Thyroid gland (tissue), 4 donors: Measurements from ENCODE around the gene DLX4. TPM values are rescaled to one million over a fixed set of nuclear protein-coding genes. Genes with fewer than 3 reads are reported as not detected.

Experiments used
- DNase-seq, 2 donors: peaks; one replicate each; pipeline ENCODE4 v3.0.0-alpha.2; 2019
- H3K27ac ChIP-seq, 3 donors: fragments of 200-600 bp; sonication (generic); 1 replicate in 2 of 3; 2 replicates in 1 of 3; pipeline ENCODE4 v1.5.1; 2016 to 2019; ENCODE audit warnings: mild to moderate bottlenecking in 1 of 3, moderate library complexity in 1 of 3
- H3K27me3 ChIP-seq: fragments of 200-600 bp; sonication (generic); one replicate; pipeline ENCODE4 v1.5.1; 2019
- H3K36me3 ChIP-seq, 2 donors: fragments of 200-600 bp; sonication (generic); one replicate each; pipeline ENCODE4 v1.5.1; 2016 to 2019
- H3K4me1 ChIP-seq, 2 donors: fragments of 200-600 bp; sonication (generic); one replicate each; pipeline ENCODE4 v1.5.1; 2017 to 2019
- H3K4me3 ChIP-seq, 3 donors: fragments of 200-600 bp; sonication (generic); replicated peaks in 1 of 3; 1 replicate in 2 of 3; 2 replicates in 1 of 3; pipeline ENCODE4 v1.5.1; 2016; ENCODE audit warnings: mild to moderate bottlenecking in 1 of 3
- H3K9me3 ChIP-seq: fragments of 200-600 bp; sonication (generic); one replicate; pipeline ENCODE4 v1.5.1; 2017
- POLR2A ChIP-seq, 2 donors: fragments of 450-650 bp; IDR thresholded peaks; one replicate each; pipeline ENCODE4 v1.6.1; 2017; ENCODE audit warnings: antibody characterized with exemption in 2 of 2, mild to moderate bottlenecking in 2 of 2, moderate library complexity in 1 of 2
- WGBS, 2 donors: methylation state at CpG; one replicate each; pipeline ENCODE4 v1.1.5; 2017; 5-methylcytosine and 5-hydroxymethylcytosine counted together
- intact Hi-C: fragments of 100-400 bp; cut with DNase I; formaldehyde crosslinking; loops from one replicate; pipeline ENCODE4 v1.15.1; 2023
- total RNA-seq, 4 donors: library from RNA; depleted of rRNA; stranded (reverse); fragments of >200 nt; gene quantifications; one replicate each; pipeline ENCODE4 v1.2.3, GENCODE V29; 2016
- TF ChIP-seq, protein P1 (sequence below), 6 experiments: fragments of 200-600 bp in 3 of 6; fragments of 450-650 bp in 3 of 6; sonication (generic) in 3 of 6; IDR thresholded peaks; one replicate each; pipeline ENCODE4 v1.5.1; 2016 to 2019; ENCODE audit warnings: antibody characterized with exemption in 6 of 6, mild to moderate bottlenecking in 2 of 6, inconsistent platforms in 1 of 6, moderate library complexity in 1 of 6

The DLX4 gene
- total RNA-seq, 4 donors from 2014 or later, result 0.56 to 1.2 TPM; not detected in 2

- H3K36me3 ChIP-seq, result no peaks in the 10 kb centered on the region
- peaks cover 26 to 51% of the 10 kb centered on the region in 2 donors for H3K4me1 ChIP-seq
- TF ChIP-seq POLR2A (IDR thresholded peaks at IDR 0.05), result no peak
- TF ChIP-seq, protein P1, sequence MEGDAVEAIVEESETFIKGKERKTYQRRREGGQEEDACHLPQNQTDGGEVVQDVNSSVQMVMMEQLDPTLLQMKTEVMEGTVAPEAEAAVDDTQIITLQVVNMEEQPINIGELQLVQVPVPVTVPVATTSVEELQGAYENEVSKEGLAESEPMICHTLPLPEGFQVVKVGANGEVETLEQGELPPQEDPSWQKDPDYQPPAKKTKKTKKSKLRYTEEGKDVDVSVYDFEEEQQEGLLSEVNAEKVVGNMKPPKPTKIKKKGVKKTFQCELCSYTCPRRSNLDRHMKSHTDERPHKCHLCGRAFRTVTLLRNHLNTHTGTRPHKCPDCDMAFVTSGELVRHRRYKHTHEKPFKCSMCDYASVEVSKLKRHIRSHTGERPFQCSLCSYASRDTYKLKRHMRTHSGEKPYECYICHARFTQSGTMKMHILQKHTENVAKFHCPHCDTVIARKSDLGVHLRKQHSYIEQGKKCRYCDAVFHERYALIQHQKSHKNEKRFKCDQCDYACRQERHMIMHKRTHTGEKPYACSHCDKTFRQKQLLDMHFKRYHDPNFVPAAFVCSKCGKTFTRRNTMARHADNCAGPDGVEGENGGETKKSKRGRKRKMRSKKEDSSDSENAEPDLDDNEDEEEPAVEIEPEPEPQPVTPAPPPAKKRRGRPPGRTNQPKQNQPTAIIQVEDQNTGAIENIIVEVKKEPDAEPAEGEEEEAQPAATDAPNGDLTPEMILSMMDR (IDR thresholded peaks at IDR 0.05), result peak; percentile 95 to 100 (median 98)
- H3K9me3 ChIP-seq, result no peaks in the 10 kb centered on the region
- H3K27me3 ChIP-seq, result no peaks in the 10 kb centered on the region
- peak; percentile 52 to 61 for DNase-seq
- intact Hi-C loops, result loop anchor here (2.0 to 10.0 kb wide), 4 partner anchors 114 to 429 kb away; no protein-coding TSS in a partner anchor
- 5 to 8% methylated on average over 13 of the region's 58 CpGs for WGBS, 2 donors
- H3K4me3 ChIP-seq, result peak overlapping the region in 2 of 3 donors; percentile 11 to 37
- H3K27ac ChIP-seq, result no peak overlapping the region
Observed at GRCh38 chr17:49996495-49997300, 27.7 kb downstream of the DLX4 start.

DNA sequence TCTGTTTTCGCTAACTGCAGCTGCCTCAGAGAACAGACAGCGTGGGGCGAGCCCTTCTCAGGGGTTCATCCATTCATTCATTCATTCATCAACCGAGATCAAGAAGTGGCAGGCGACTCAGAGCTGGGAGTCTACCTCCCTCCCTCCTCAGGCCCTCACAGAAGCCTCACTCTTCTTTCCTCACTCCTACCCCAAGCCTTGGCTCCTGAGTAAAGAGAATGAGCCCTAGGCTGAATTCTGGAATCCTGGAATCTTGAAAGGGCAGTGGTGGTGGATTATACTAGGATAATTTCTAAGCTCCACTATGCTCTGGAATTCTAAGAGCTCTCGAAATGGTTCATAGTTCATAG lies 28.3 kb downstream of the DLX4 start:
- intact Hi-C loops, result loop anchor here (2.0 to 10.0 kb wide), 4 partner anchors 115 to 430 kb away; no protein-coding TSS in a partner anchor
- Histone ChIP-seq H3K4me1 (peaks cover 26 to 51% of the 10 kb centered on the region in 2 donors), H3K9me3 (no peaks in the 10 kb centered on the region), H3K36me3 (no peaks in the 10 kb centered on the region), H3K27me3 (no peaks in the 10 kb centered on the region), H3K4me3 (peak overlapping the region in 1 of 3 donors; percentile 37), H3K27ac (no peak overlapping the region)
- WGBS, 2 donors, result 24 to 39% methylated on average over 3 to 6 of the region's 6 CpGs
- DNase-seq, result no peak
- no peak for TF ChIP-seq POLR2A (IDR thresholded peaks at IDR 0.05)
- TF ChIP-seq, protein P1 (IDR thresholded peaks at IDR 0.05), result no peak

- peak; percentile 83 to 91 for DNase-seq
- H3K4me1 ChIP-seq, result peaks cover 26 to 45% of the 10 kb centered on the region in 2 donors
- H3K36me3 ChIP-seq, result no peaks in the 10 kb centered on the region
- 34 to 39% methylated on average over 12 to 18 of the region's 20 CpGs for WGBS, 2 donors
- H3K4me3 ChIP-seq, result no peak overlapping the region
- intact Hi-C loops, result loop anchor here (2.0 to 10.0 kb wide), 4 partner anchors 116 to 431 kb away; no protein-coding TSS in a partner anchor
- no peak for TF ChIP-seq POLR2A (IDR thresholded peaks at IDR 0.05)
- TF ChIP-seq, protein P1 (IDR thresholded peaks at IDR 0.05), result peak; percentile 80 to 98 (median 96)
- H3K9me3 ChIP-seq, result no peaks in the 10 kb centered on the region
- H3K27ac ChIP-seq, result no peak overlapping the region
- H3K27me3 ChIP-seq, result no peaks in the 10 kb centered on the region
Observed at GRCh38 chr17:49997773-49998703, 29.0 kb downstream of the DLX4 start.

- no peak overlapping the region for H3K4me3 ChIP-seq
- H3K27me3 ChIP-seq, result no peaks in the 10 kb centered on the region
- H3K27ac ChIP-seq, result no peak overlapping the region
- 55% methylated on average over 11 of the region's 11 CpGs for WGBS, 2 donors
- no peaks in the 10 kb centered on the region for H3K36me3 ChIP-seq
- no peaks in the 10 kb centered on the region for H3K9me3 ChIP-seq
- H3K4me1 ChIP-seq, result peaks cover 21 to 36% of the 10 kb centered on the region in 2 donors
- TF ChIP-seq, protein P1 (IDR thresholded peaks at IDR 0.05), result no peak
- TF ChIP-seq POLR2A (IDR thresholded peaks at IDR 0.05), result no peak
- DNase-seq, result no peak
- intact Hi-C loops, result loop anchor here (5.0 to 10.0 kb wide), 3 partner anchors 117 to 432 kb away; no protein-coding TSS in a partner anchor
Observed at GRCh38 chr17:49998836-49999511, 30.0 kb downstream of the DLX4 start.
